ENCODE measurements around the gene TNIK. TPM values are rescaled to one million over a fixed set of nuclear protein-coding genes. Genes with fewer than 3 reads are reported as not detected.
"Not testable (repeated sequence)": the region's sequence is repeated elsewhere in the genome, so short reads cannot be mapped to it uniquely, and the experiment has no call there.

Gene TNIK
- total and polyA plus RNA-seq, 2 of the 13 experiments (the other 11 are each of a cell fraction or from before 2014, with no cell fraction given), result 0.15 to 0.22 TPM

GRCh38 chr3:171289291-171289690 is 170.9 kb downstream of the TNIK start:
- TF ChIP-seq ZNF367 (CRISPR knock-in tag; IDR thresholded peaks at IDR 0.05; ENCODE audit: borderline replicate concordance), result no peak
- no peak for TF ChIP-seq ZNF660 (CRISPR knock-in tag; IDR thresholded peaks at IDR 0.05; ENCODE audit: borderline replicate concordance, low read depth)
- no peak for TF ChIP-seq ZNF224 (CRISPR knock-in tag; IDR thresholded peaks at IDR 0.05)
- TF ChIP-seq ZNF746 (CRISPR knock-in tag; IDR thresholded peaks at IDR 0.05), result no peak
- no peak for TF ChIP-seq ZNF44 (CRISPR knock-in tag; IDR thresholded peaks at IDR 0.05)
- no peak for TF ChIP-seq ZNF761 (CRISPR knock-in tag; conservative IDR thresholded peaks at IDR 0.05)
- TF ChIP-seq ZNF609 (CRISPR knock-in tag; IDR thresholded peaks at IDR 0.05; ENCODE audit: borderline replicate concordance), result no peak
- TF ChIP-seq ZSCAN31 (CRISPR knock-in tag; IDR thresholded peaks at IDR 0.05; ENCODE audit: low read depth), result no peak
- no peak for TF ChIP-seq NKX3-1 (CRISPR knock-in tag; IDR thresholded peaks at IDR 0.05)
- no peak for TF ChIP-seq SNRNP70 (IDR thresholded peaks at IDR 0.05; ENCODE audit: low read depth, low read length)
- TF ChIP-seq CBX2 (IDR thresholded peaks at IDR 0.05; ENCODE audit: low read depth, low read length), result no peak
- no peak for TF ChIP-seq CBX2 (CRISPR knock-in tag; IDR thresholded peaks at IDR 0.05; ENCODE audit: low read depth)
- TF ChIP-seq BHLHE40 (IDR thresholded peaks at IDR 0.05; ENCODE audit: low read length), result no peak
- TF ChIP-seq TIGD3 (CRISPR knock-in tag; IDR thresholded peaks at IDR 0.05; ENCODE audit: borderline replicate concordance), result no peak
- ChIA-PET POLR2A (interaction anchor here (0.6 kb wide), 1 partner anchor 101 kb away, joined by 4 read pairs; no protein-coding TSS in a partner anchor), CTCF (ENCODE audit: low intra/inter-chr PET ratio, low total read pairs) (no interaction called here)
- Histone ChIP-seq H2AFZ (ENCODE audit: low read length) (no peak overlapping the region), H3K4me2 (ENCODE audit: low read depth, low read length) (no peak overlapping the region), H3K36me3 (replicated peaks in 1 of 2; ENCODE audit: control insufficient read depth in 1 of 2, insufficient read depth in 2 of 2, low read length in 2 of 2) (no peaks in the 10 kb centered on the region), H3K27ac (ENCODE audit: extremely low read length, insufficient read depth, low read length) (no peak overlapping the region), H3K4me1 (ENCODE audit: insufficient read depth, low read length) (no peaks in the 10 kb centered on the region), H3K79me2 (ENCODE audit: insufficient read depth, low read length) (no peaks in the 10 kb centered on the region), H3K4me3 (replicated peaks in 1 of 3; ENCODE audit: insufficient read depth in 1 of 3, low read depth in 2 of 3, low read length in 3 of 3) (no peak overlapping the region), H3K27me3 (ENCODE audit: control insufficient read depth in 1 of 2, insufficient read depth in 2 of 2, low read length in 2 of 2) (no peaks in the 10 kb centered on the region), H4K20me1 (ENCODE audit: insufficient read depth, low read length) (no peaks in the 10 kb centered on the region), H3K9me3 (ENCODE audit: low read length) (no peaks in the 10 kb centered on the region), H3K9ac (ENCODE audit: insufficient read depth, low read depth, low read length) (no peak overlapping the region)
- BruUV-seq (replicated peaks), result no TSS peak
- FAIRE-seq (no peak), ATAC-seq (no peak), DNase-seq (ENCODE audit: low spot score) (no peak)
- in situ Hi-C loops (cut with HindIII; ENCODE audit: extremely low pct_ligation_motif_present, low pct_unique_long_range_greater_than_20kb), result no loop called here
- intact Hi-C loops (cut with micrococcal nuclease; ENCODE audit: unreplicated experiment), result no loop called here

DNA sequence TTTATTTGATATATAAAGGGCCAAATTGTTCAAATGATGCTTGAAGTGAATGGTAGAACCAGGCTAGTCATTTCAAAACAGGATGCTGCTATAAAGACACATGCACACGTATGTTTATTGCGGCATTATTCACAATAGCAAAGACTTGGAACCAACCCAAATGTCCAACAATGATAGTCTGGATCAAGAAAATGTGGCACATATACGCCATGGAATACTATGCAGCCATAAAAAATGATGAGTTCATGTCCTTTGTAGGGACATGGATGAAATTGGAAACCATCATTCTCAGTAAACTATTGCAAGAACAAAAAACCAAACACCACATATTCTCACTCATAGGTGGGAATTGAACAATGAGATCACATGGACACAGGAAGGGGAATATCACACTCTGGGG is 172.4 kb downstream of the TNIK start:
- intact Hi-C loops (cut with micrococcal nuclease; ENCODE audit: unreplicated experiment); H3K79me2 ChIP-seq (ENCODE audit: insufficient read depth, low read length); H3K4me3 ChIP-seq (replicated peaks in 1 of 3; ENCODE audit: insufficient read depth in 1 of 3, low read depth in 2 of 3, low read length in 3 of 3); H4K20me1 ChIP-seq (ENCODE audit: insufficient read depth, low read length); ATAC-seq; POLR2A ChIA-PET; H3K36me3 ChIP-seq (replicated peaks in 1 of 2; ENCODE audit: control insufficient read depth in 1 of 2, insufficient read depth in 2 of 2, low read length in 2 of 2); H3K4me1 ChIP-seq (ENCODE audit: insufficient read depth, low read length); DNase-seq (ENCODE audit: low spot score); H3K9ac ChIP-seq (ENCODE audit: insufficient read depth, low read depth, low read length); H3K27ac ChIP-seq (ENCODE audit: extremely low read length, insufficient read depth, low read length); FAIRE-seq; H2AFZ ChIP-seq (ENCODE audit: low read length); H3K4me2 ChIP-seq (ENCODE audit: low read depth, low read length); in situ Hi-C loops (cut with HindIII; ENCODE audit: extremely low pct_ligation_motif_present, low pct_unique_long_range_greater_than_20kb); H3K9me3 ChIP-seq (ENCODE audit: low read length); H3K27me3 ChIP-seq (ENCODE audit: control insufficient read depth in 1 of 2, insufficient read depth in 2 of 2, low read length in 2 of 2); BruUV-seq (replicated peaks); CTCF ChIA-PET (ENCODE audit: low intra/inter-chr PET ratio, low total read pairs): not testable (repeated sequence)
- WGBS (ENCODE audit: low lambda C conversion rate), result 64% methylated on average over 3 of the region's 3 CpGs

All from HepG2 (cell line).